HCT116 (cell line): ENCODE results near the gene INKA2. TPM values are rescaled to one million over a fixed set of nuclear protein-coding genes. Genes with fewer than 3 reads are reported as not detected.

ENCODE experiments used
- ATAC-seq: fragments of 200-7000 bp; cut with Tn5 transposase; 2 replicates; pipeline ENCODE4 v1.9.1; 2020; ENCODE audit warnings: mild to moderate bottlenecking, moderate library complexity
- BruUV-seq: library from RNA; stranded (reverse); fragments of 400-500 nt; replicated peaks from 2 replicates; lab custom pipeline; 2021; lab: Mats Ljungman, UMichigan
- CTCF ChIA-PET: fragments of 300-600 bp; sonication (Branson Sonifier 250); formaldehyde crosslinking; loops from one replicate; lab custom pipeline; 2021; ENCODE audit warnings: antibody characterized with exemption; lab: Charles Lee
- POLR2A ChIA-PET: fragments of 300-600, 350-600 bp; sonication (Branson Sonifier 250); formaldehyde crosslinking; loops from one replicate; lab custom pipeline; 2021; ENCODE audit warnings: antibody characterized with exemption; lab: Charles Lee
- RAD21 ChIA-PET, 2 experiments: fragments of 300-600 bp; sonication (Branson Sonifier 250); formaldehyde crosslinking; loops; one replicate each; lab custom pipeline; 2023; ENCODE audit warnings: low total read pairs in 2 of 2; ENCODE audit not compliant: uncharacterized antibody in 2 of 2, unreplicated experiment in 2 of 2, low non-redundant PET in 1 of 2; lab: Charles Lee
- DNase-seq: peaks from one replicate; pipeline ENCODE4 v3.0.0-alpha.2; 2010; ENCODE audit warnings: low read depth, low spot score
- H2AFZ ChIP-seq: fragments of 200-600 bp; shearing (Covaris generic), sonication (generic); 2 replicates; pipeline ENCODE4 v1.6.1; 2017; ENCODE audit warnings: low read depth, mixed run types, mixed read lengths, antibody characterized with exemption, low read length; ENCODE audit not compliant: poor library complexity, severe bottlenecking
- H3K27ac ChIP-seq: 2 replicates; pipeline ENCODE4 v1.5.1; 2012; ENCODE audit warnings: low read depth, low read length
- H3K27me3 ChIP-seq: fragments of 200-600 bp; sonication (generic); 2 replicates; pipeline ENCODE4 v1.6.1; 2016; ENCODE audit warnings: mixed run types, low read length, mixed read lengths; ENCODE audit not compliant: insufficient read depth
- H3K36me3 ChIP-seq, 2 experiments: fragments of 200-500 bp in 1 of 2; fragments of 200-600 bp in 1 of 2; sonication (Bioruptor generic) in 1 of 2; sonication (generic) in 1 of 2; 2 replicates each; pipeline versions ENCODE4 v1.5.1 to v1.6.1; 2014 to 2016; ENCODE audit warnings: low read length in 2 of 2, inconsistent platforms in 1 of 2, mixed read lengths in 1 of 2, mixed run types in 1 of 2; ENCODE audit not compliant: insufficient read depth in 2 of 2, control insufficient read depth in 1 of 2
- H3K4me1 ChIP-seq, 2 experiments: fragments of 200-600 bp in 1 of 2; sonication (generic) in 1 of 2; 2 replicates each; pipeline versions ENCODE4 v1.5.1 to v1.6.1; 2012 to 2017; ENCODE audit warnings: low read length in 2 of 2, inconsistent platforms in 1 of 2, mild to moderate bottlenecking in 1 of 2, mixed read lengths in 1 of 2, mixed run types in 1 of 2, moderate library complexity in 1 of 2; ENCODE audit not compliant: insufficient read depth in 2 of 2, control insufficient read depth in 1 of 2
- H3K4me2 ChIP-seq: fragments of 200-600 bp; sonication (generic); 2 replicates; pipeline ENCODE4 v1.6.1; 2017; ENCODE audit warnings: mixed run types, low read length, mixed read lengths
- H3K4me3 ChIP-seq, 2 experiments: fragments of 200-600 bp in 1 of 2; sonication (generic) in 1 of 2; replicated peaks in 1 of 2; 2 replicates each; pipeline ENCODE4 v1.5.1; 2011 to 2016; ENCODE audit warnings: low read length in 2 of 2, control low read depth in 1 of 2, low read depth in 1 of 2, mild to moderate bottlenecking in 1 of 2, mixed read lengths in 1 of 2, mixed run types in 1 of 2
- H3K79me2 ChIP-seq: fragments of 200-600 bp; sonication (generic); 2 replicates; pipeline ENCODE4 v1.6.1; 2017; ENCODE audit warnings: mild to moderate bottlenecking, mixed run types, low read length, moderate library complexity, mixed read lengths; ENCODE audit not compliant: insufficient read depth
- H3K9ac ChIP-seq: fragments of 200-600 bp; sonication (generic); 2 replicates; pipeline ENCODE4 v1.6.1; 2016; ENCODE audit warnings: low read length, mixed read lengths
- H3K9me2 ChIP-seq: fragments of 200-600 bp; sonication (generic), shearing (Covaris generic); 2 replicates; pipeline ENCODE4 v1.6.1; 2017; ENCODE audit warnings: mixed run types, mild to moderate bottlenecking, moderate library complexity; ENCODE audit not compliant: insufficient read depth
- H3K9me3 ChIP-seq, 2 experiments: fragments of 200-500 bp in 1 of 2; fragments of 200-600 bp in 1 of 2; sonication (Bioruptor generic) in 1 of 2; sonication (generic) in 1 of 2; 2 replicates each; pipeline ENCODE4 v1.6.1; 2014 to 2017; ENCODE audit warnings: low read length in 2 of 2, mixed read lengths in 2 of 2, inconsistent platforms in 1 of 2, low read depth in 1 of 2, mild to moderate bottlenecking in 1 of 2, mixed run types in 1 of 2, moderate library complexity in 1 of 2; ENCODE audit not compliant: control insufficient read depth in 1 of 2, insufficient read depth in 1 of 2
- H4K20me1 ChIP-seq: fragments of 200-600 bp; sonication (generic), shearing (Covaris generic); 2 replicates; pipeline ENCODE4 v1.6.1; 2017; ENCODE audit warnings: mixed run types, mild to moderate bottlenecking, moderate library complexity; ENCODE audit not compliant: insufficient read depth
- CEBPB ChIP-seq: IDR thresholded peaks from 2 replicates; pipeline ENCODE4 v1.6.1; 2012; ENCODE audit warnings: low read depth
- CTCF ChIP-seq, 3 experiments: fragments of 200-600 bp in 1 of 3; sonication (generic) in 1 of 3; IDR thresholded peaks in 2 of 3; conservative IDR thresholded peaks in 1 of 3; 2 replicates each; pipeline ENCODE4 v1.5.1; 2012 to 2017; ENCODE audit warnings: low read depth in 2 of 3, low read length in 2 of 3, antibody characterized with exemption in 1 of 3, borderline replicate concordance in 1 of 3, control low read depth in 1 of 3, mild to moderate bottlenecking in 1 of 3, mixed read lengths in 1 of 3, mixed run types in 1 of 3, moderate library complexity in 1 of 3; ENCODE audit not compliant: insufficient read depth in 1 of 3
- EZH2 ChIP-seq: fragments of 200-600 bp; sonication (generic); IDR thresholded peaks from 2 replicates; pipeline ENCODE4 v1.6.1; 2017; ENCODE audit warnings: antibody characterized with exemption, mixed run types
- EZH2phosphoT487 ChIP-seq: fragments of 200-600 bp; IDR thresholded peaks from 2 replicates; pipeline ENCODE4 v1.6.1; 2018; ENCODE audit warnings: antibody characterized with exemption, borderline replicate concordance
- JUND ChIP-seq: IDR thresholded peaks from 2 replicates; pipeline ENCODE4 v1.6.1; 2012
- POLR2A ChIP-seq: IDR thresholded peaks from 2 replicates; pipeline ENCODE4 v1.7.0; 2011; ENCODE audit warnings: borderline replicate concordance; ENCODE audit not compliant: insufficient read depth, insufficient read length; ENCODE audit errors: extremely low read depth
- POLR2AphosphoS5 ChIP-seq: IDR thresholded peaks from 2 replicates; pipeline ENCODE4 v1.6.1; 2011; ENCODE audit warnings: mild to moderate bottlenecking, low read depth, low read length, moderate library complexity
- SRF ChIP-seq: IDR thresholded peaks from 2 replicates; pipeline ENCODE4 v1.6.1; 2012; ENCODE audit warnings: low read depth
- YY1 ChIP-seq: IDR thresholded peaks from 2 replicates; pipeline ENCODE4 v1.6.1; 2011; ENCODE audit warnings: low read length, low read depth, moderate library complexity, mild to moderate bottlenecking; ENCODE audit not compliant: insufficient replicate concordance; ENCODE audit errors: extremely low read depth
- intact Hi-C: fragments of 100-400 bp; cut with micrococcal nuclease; formaldehyde crosslinking; loops from 2 replicates; pipeline ENCODE4 v1.10.0; 2022
- total RNA-seq: library from RNA; stranded (reverse); gene quantifications from one replicate; pipeline ENCODE4 v1.2.1, GENCODE V29; 2021; ENCODE audit not compliant: unreplicated experiment
- TF ChIP-seq, protein P1 (sequence below): IDR thresholded peaks from 2 replicates; pipeline ENCODE4 v1.6.1; 2012
- TF ChIP-seq, protein P2 (sequence below): IDR thresholded peaks from 2 replicates; pipeline ENCODE4 v1.6.1; 2012; ENCODE audit warnings: low read depth

INKA2 gene
- total RNA-seq, 1 experiment from 2014 or later: 4.0 TPM

DNA sequence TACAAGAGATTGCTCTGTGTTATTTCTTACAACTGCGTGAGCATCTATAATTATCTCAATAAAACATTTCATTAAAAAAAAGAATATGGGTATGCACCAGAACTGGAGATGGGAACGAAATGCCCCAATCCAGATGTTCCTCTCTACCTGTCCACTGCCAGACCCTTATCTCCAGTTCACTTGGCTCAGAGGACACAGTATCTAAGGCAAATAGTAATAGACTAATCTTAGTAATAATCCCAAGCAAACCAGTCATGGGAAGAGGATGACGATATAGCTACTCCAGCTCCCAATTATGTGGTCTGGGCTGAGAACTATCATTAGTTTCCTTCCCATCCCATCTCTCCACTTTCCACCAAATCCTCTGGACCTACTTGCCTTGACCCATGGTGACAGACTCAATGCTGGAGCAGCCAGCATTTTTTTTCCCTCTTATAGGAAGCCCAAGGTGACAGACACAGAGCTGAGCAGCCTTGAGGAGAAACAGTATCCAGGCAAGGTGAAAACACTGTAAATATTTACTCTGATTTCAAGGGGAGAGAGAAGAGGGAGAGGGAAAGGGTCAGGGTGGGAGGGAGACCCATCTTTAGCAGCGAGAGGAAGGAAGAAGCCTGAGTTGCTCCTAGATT is 45.2 kb upstream of the INKA2 start:
- ATAC-seq (no peak), DNase-seq (no peak)
- Histone ChIP-seq H3K9me2 (no peaks in the 10 kb centered on the region), H3K36me3 (no peaks in the 10 kb centered on the region), H3K79me2 (no peaks in the 10 kb centered on the region), H3K4me1 (no peaks in the 10 kb centered on the region), H4K20me1 (no peaks in the 10 kb centered on the region), H3K27me3 (peaks cover 26% of the 10 kb centered on the region; the same call in 1 of the 2 replicates), H3K9ac (no peak overlapping the region), H3K4me3 (no peak overlapping the region), H2AFZ (no peak overlapping the region), H3K27ac (no peak overlapping the region), H3K9me3 (no peaks in the 10 kb centered on the region), H3K4me2 (no peak overlapping the region)
- intact Hi-C loops: no loop called here
- ChIA-PET POLR2A (no interaction called here), RAD21 (no interaction called here), CTCF (no interaction called here)
- no TSS peak for BruUV-seq
- TF ChIP-seq POLR2A (no peak), CTCF (IDR thresholded peaks at IDR 0.05 in 2 of 3, conservative IDR thresholded peaks at IDR 0.05 in 1 of 3; ENCODE audit: borderline replicate concordance in 1 of 3, insufficient read depth in 1 of 3, low read depth in 2 of 3, low read length in 2 of 3) (0 out of 6 replicates have a peak, but pooled peaks of 1 of the 3 experiments have one; percentile 10)

- intact Hi-C loops: no loop called here
- H3K27me3 ChIP-seq: peaks cover 4% of the 10 kb centered on the region; the same call in 1 of the 2 replicates
- POLR2A ChIA-PET: no interaction called here
- BruUV-seq: no TSS peak
- H3K4me2 ChIP-seq: no peak overlapping the region
- H3K9me2 ChIP-seq: no peaks in the 10 kb centered on the region
- no peak overlapping the region for H3K27ac ChIP-seq
- DNase-seq (no peak), ATAC-seq (no peak)
- no peaks in the 10 kb centered on the region for H3K9me3 ChIP-seq
- H3K36me3 ChIP-seq: no peaks in the 10 kb centered on the region
- H2AFZ ChIP-seq: no peak overlapping the region
- H3K9ac ChIP-seq: no peak overlapping the region
- no peak overlapping the region for H3K4me3 ChIP-seq
- no peaks in the 10 kb centered on the region for H3K4me1 ChIP-seq
- RAD21 ChIA-PET: no interaction called here
- CTCF ChIA-PET: no interaction called here
- no peaks in the 10 kb centered on the region for H4K20me1 ChIP-seq
- no peaks in the 10 kb centered on the region for H3K79me2 ChIP-seq
- TF ChIP-seq, protein P1, sequence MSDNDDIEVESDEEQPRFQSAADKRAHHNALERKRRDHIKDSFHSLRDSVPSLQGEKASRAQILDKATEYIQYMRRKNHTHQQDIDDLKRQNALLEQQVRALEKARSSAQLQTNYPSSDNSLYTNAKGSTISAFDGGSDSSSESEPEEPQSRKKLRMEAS: no peak
- TF ChIP-seq SRF (no peak), EZH2phosphoT487 (no peak), JUND (no peak), YY1 (no peak), CEBPB (no peak), POLR2AphosphoS5 (no peak), CTCF (IDR thresholded peaks at IDR 0.05 in 2 of 3, conservative IDR thresholded peaks at IDR 0.05 in 1 of 3; ENCODE audit: borderline replicate concordance in 1 of 3, insufficient read depth in 1 of 3, low read depth in 2 of 3, low read length in 2 of 3) (no peak), EZH2 (no peak)
- TF ChIP-seq, protein P2, sequence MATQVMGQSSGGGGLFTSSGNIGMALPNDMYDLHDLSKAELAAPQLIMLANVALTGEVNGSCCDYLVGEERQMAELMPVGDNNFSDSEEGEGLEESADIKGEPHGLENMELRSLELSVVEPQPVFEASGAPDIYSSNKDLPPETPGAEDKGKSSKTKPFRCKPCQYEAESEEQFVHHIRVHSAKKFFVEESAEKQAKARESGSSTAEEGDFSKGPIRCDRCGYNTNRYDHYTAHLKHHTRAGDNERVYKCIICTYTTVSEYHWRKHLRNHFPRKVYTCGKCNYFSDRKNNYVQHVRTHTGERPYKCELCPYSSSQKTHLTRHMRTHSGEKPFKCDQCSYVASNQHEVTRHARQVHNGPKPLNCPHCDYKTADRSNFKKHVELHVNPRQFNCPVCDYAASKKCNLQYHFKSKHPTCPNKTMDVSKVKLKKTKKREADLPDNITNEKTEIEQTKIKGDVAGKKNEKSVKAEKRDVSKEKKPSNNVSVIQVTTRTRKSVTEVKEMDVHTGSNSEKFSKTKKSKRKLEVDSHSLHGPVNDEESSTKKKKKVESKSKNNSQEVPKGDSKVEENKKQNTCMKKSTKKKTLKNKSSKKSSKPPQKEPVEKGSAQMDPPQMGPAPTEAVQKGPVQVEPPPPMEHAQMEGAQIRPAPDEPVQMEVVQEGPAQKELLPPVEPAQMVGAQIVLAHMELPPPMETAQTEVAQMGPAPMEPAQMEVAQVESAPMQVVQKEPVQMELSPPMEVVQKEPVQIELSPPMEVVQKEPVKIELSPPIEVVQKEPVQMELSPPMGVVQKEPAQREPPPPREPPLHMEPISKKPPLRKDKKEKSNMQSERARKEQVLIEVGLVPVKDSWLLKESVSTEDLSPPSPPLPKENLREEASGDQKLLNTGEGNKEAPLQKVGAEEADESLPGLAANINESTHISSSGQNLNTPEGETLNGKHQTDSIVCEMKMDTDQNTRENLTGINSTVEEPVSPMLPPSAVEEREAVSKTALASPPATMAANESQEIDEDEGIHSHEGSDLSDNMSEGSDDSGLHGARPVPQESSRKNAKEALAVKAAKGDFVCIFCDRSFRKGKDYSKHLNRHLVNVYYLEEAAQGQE: no peak
Measured at GRCh38 chr1:111779546-111779945, 40.4 kb upstream of the INKA2 start.
